BLaER1 treated with 17β-estradiol and CSF1 and Interleukin-3, amounts not matched to agents 10 nM and 100 nM (cell line): ENCODE data around the gene TRAF7.

Experiments used
- H3K27ac ChIP-seq, 11 experiments: shearing (Covaris generic); formaldehyde crosslinking; 2 replicates each; pipeline ENCODE4 v1.8.1; 2022
- H3K27me3 ChIP-seq, 11 experiments: shearing (Covaris generic); formaldehyde crosslinking; 2 replicates each; pipeline ENCODE4 v1.8.1; 2022
- H3K36me3 ChIP-seq, 11 experiments: shearing (Covaris generic); formaldehyde crosslinking; 2 replicates each; pipeline ENCODE4 v1.8.1; 2022
- H3K4me1 ChIP-seq, 10 experiments: shearing (Covaris generic); formaldehyde crosslinking; 2 replicates each; pipeline ENCODE4 v1.8.1; 2022
- H3K4me2 ChIP-seq, 11 experiments: shearing (Covaris generic); formaldehyde crosslinking; 2 replicates each; pipeline ENCODE4 v1.8.1; 2022
- H3K4me3 ChIP-seq, 10 experiments: shearing (Covaris generic); formaldehyde crosslinking; 2 replicates each; pipeline ENCODE4 v1.8.1; 2022
- H3K9ac ChIP-seq, 11 experiments: shearing (Covaris generic); formaldehyde crosslinking; 2 replicates each; pipeline ENCODE4 v1.8.1; 2022
- H3K9me3 ChIP-seq, 11 experiments: shearing (Covaris generic); formaldehyde crosslinking; replicated peaks in 1 of 11; 2 replicates each; pipeline ENCODE4 v1.8.1; 2022
- H4K20me1 ChIP-seq, 11 experiments: shearing (Covaris generic); formaldehyde crosslinking; 2 replicates each; pipeline ENCODE4 v1.8.1; 2022
- Cebpa-rat ChIP-seq, 11 experiments: shearing (Covaris generic); IDR thresholded peaks; 2 replicates each; pipeline ENCODE4 v1.8.1; 2022

Gene TRAF7

GRCh38 chr16:2163211-2163881, 7.8 kb downstream of the TRAF7 start:
- Histone ChIP-seq H3K4me3 (0 out of 20 replicates have a peak overlapping the region, but pooled peaks of 1 of the 10 experiments have one; percentile 3), H3K9me3 (peaks cover 0 to 25% (median 15%) of the 10 kb centered on the region in 11 experiments; a peak in 15 of 22 replicates), H3K36me3 (peaks cover 40 to 67% (median 57%) of the 10 kb centered on the region in 11 experiments), H3K27ac (peak overlapping the region in 3 of 11 experiments; percentile 13 to 91 (median 32); a peak in 4 of 22 replicates), H3K4me1 (peaks cover 51 to 65% (median 58%) of the 10 kb centered on the region in 10 experiments), H4K20me1 (peaks cover 70 to 97% (median 90%) of the 10 kb centered on the region in 11 experiments), H3K27me3 (no peaks in the 10 kb centered on the region), H3K4me2 (no peak overlapping the region), H3K9ac (peak overlapping the region in 1 of 11 experiments; percentile 33; a peak in 1 of 22 replicates)
- no peak for TF ChIP-seq Cebpa-rat (IDR thresholded peaks at IDR 0.05)

- peak overlapping the region in 2 of 11 experiments; percentile 16 to 20; a peak in 2 of 22 replicates for H3K9ac ChIP-seq
- H3K27ac ChIP-seq = peak overlapping the region in 1 of 11 experiments; percentile 22; a peak in 1 of 22 replicates
- no peak overlapping the region for H3K4me2 ChIP-seq
- peaks cover 0 to 25% (median 15%) of the 10 kb centered on the region in 11 experiments; a peak in 15 of 22 replicates for H3K9me3 ChIP-seq
- no peaks in the 10 kb centered on the region for H3K27me3 ChIP-seq
- peaks cover 53 to 66% (median 58%) of the 10 kb centered on the region in 10 experiments for H3K4me1 ChIP-seq
- H3K4me3 ChIP-seq = no peak overlapping the region
- no peak for TF ChIP-seq Cebpa-rat (IDR thresholded peaks at IDR 0.05)
- peaks cover 45 to 81% (median 63%) of the 10 kb centered on the region in 11 experiments for H3K36me3 ChIP-seq
- H4K20me1 ChIP-seq = peaks cover 61 to 98% (median 88%) of the 10 kb centered on the region in 11 experiments
Observed at GRCh38 chr16:2165861-2166260, 10.3 kb downstream of the TRAF7 start.

- Histone ChIP-seq H3K27ac (peak overlapping the region in 1 of 11 experiments; percentile 22; a peak in 1 of 22 replicates), H3K4me3 (no peak overlapping the region), H3K4me1 (peaks cover 55 to 66% (median 59%) of the 10 kb centered on the region in 10 experiments), H3K9ac (peak overlapping the region in 6 of 11 experiments; percentile 16 to 81 (median 34); a peak in 7 of 22 replicates), H3K36me3 (peaks cover 50 to 84% (median 69%) of the 10 kb centered on the region in 11 experiments), H4K20me1 (peaks cover 56 to 98% (median 83%) of the 10 kb centered on the region in 11 experiments), H3K27me3 (no peaks in the 10 kb centered on the region), H3K4me2 (peak overlapping the region in 1 of 11 experiments; percentile 9; a peak in 1 of 22 replicates), H3K9me3 (peaks cover 0 to 25% (median 15%) of the 10 kb centered on the region in 11 experiments; a peak in 15 of 22 replicates)
- no peak for TF ChIP-seq Cebpa-rat (IDR thresholded peaks at IDR 0.05)
Observed at GRCh38 chr16:2166263-2167067, 10.9 kb downstream of the TRAF7 start.

DNA sequence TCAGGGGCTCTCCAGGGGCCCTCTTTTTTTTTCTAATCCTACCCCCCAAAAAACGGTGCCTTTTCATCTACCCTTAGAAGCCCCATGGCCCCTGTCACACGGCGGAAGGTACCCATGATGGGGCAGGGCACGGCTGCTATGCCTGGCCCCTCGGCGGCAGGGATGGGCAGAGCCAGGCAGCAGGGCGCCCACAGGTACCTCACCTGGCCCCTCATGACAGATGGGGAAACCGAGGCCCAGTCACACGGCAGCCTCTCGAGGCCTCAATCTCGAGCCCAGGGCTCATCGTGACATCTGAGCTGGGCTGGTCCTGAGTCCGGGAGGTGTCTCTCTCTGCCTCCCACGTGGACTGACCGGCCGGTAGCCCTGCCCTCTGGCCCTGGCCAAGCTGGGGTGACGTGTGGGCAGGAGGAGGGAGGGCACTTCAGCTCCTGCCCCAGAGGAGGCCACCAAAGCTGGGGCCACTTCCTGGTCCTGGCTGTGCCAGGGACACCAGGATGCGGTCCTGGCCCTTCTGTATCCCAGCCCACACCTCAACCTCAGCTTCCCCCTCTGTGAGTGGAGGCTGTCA, 11.6 kb downstream of the TRAF7 start:
- TF ChIP-seq Cebpa-rat (IDR thresholded peaks at IDR 0.05) = no peak
- H4K20me1 ChIP-seq = peaks cover 49 to 94% (median 76%) of the 10 kb centered on the region in 11 experiments
- peak overlapping the region in 8 of 11 experiments; percentile 9 to 95 (median 90); a peak in 11 of 22 replicates for H3K4me2 ChIP-seq
- peaks cover 0 to 25% (median 15%) of the 10 kb centered on the region in 11 experiments; a peak in 15 of 22 replicates for H3K9me3 ChIP-seq
- H3K4me1 ChIP-seq = peaks cover 49 to 61% (median 55%) of the 10 kb centered on the region in 10 experiments
- H3K27ac ChIP-seq = peak overlapping the region in 4 of 11 experiments; percentile 11 to 32 (median 20); a peak in 4 of 22 replicates
- no peaks in the 10 kb centered on the region for H3K27me3 ChIP-seq
- peaks cover 56 to 84% (median 75%) of the 10 kb centered on the region in 11 experiments for H3K36me3 ChIP-seq
- no peak overlapping the region for H3K4me3 ChIP-seq
- H3K9ac ChIP-seq = peak overlapping the region in 9 of 11 experiments; percentile 14 to 81 (median 67); a peak in 13 of 22 replicates

GRCh38 chr16:2170080-2170479, 14.5 kb downstream of the TRAF7 start:
- H3K4me2 ChIP-seq = peak overlapping the region; percentile 71 to 95 (median 88)
- TF ChIP-seq Cebpa-rat (IDR thresholded peaks at IDR 0.05) = no peak
- peaks cover 0 to 5% (median 0%) of the 10 kb centered on the region in 11 experiments; a peak in 6 of 22 replicates for H3K9me3 ChIP-seq
- no peaks in the 10 kb centered on the region for H3K27me3 ChIP-seq
- peaks cover 29 to 91% (median 54%) of the 10 kb centered on the region in 11 experiments; a peak in 21 of 22 replicates for H4K20me1 ChIP-seq
- H3K36me3 ChIP-seq = peaks cover 69 to 85% (median 77%) of the 10 kb centered on the region in 11 experiments
- H3K27ac ChIP-seq = peak overlapping the region; percentile 62 to 86 (median 78)
- H3K9ac ChIP-seq = peak overlapping the region; percentile 67 to 81 (median 78)
- H3K4me3 ChIP-seq = peak overlapping the region; percentile 36 to 70 (median 58); a peak in 19 of 20 replicates
- H3K4me1 ChIP-seq = peaks cover 45 to 53% (median 50%) of the 10 kb centered on the region in 10 experiments

DNA sequence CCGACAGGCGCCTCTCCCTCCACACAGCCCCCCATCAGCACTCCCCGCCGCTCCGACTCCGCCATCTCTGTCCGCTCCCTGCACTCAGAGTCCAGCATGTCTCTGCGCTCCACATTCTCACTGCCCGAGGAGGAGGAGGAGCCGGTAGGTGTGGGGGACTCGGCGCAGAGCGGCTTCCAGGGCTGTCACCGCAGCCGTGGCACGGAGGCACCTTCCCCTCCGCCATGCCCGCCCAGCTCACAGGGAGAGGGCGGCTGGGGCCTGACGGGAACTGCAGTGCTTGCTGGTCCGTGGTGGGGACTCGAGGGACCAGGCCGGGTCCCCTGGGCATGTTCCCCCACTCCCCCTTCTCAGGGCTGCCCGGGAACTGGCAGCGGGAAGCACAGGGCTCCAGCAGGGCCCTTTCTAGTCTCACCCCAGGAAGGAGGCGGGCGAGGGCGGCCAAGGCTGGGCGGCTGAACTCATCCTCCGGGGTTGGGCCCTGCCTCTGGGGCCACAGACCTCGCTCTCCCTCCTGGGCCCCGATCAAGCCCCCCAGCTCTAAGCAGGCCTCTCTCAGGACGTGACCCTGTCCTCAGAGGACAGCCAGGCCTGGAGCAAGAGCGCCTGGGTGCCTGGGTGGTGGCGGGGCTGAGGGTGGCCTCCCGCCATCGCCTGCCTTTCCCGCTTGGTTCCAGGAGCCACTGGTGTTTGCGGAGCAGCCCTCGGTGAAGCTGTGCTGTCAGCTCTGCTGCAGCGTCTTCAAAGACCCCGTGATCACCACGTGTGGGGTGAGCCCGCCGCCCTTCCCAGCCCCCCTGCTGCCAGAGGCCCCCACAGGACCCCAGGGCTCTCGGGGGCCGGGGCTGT, 15.2 kb downstream of the TRAF7 start:
- Histone ChIP-seq H3K4me3 (peak overlapping the region; percentile 36 to 70 (median 58)), H3K4me2 (peak overlapping the region; percentile 71 to 95 (median 88)), H3K36me3 (peaks cover 71 to 86% (median 77%) of the 10 kb centered on the region in 11 experiments), H3K9me3 (no peaks in the 10 kb centered on the region), H3K27ac (peak overlapping the region; percentile 62 to 86 (median 78)), H3K4me1 (peaks cover 45 to 53% (median 50%) of the 10 kb centered on the region in 10 experiments), H4K20me1 (peaks cover 23 to 91% (median 48%) of the 10 kb centered on the region in 11 experiments; a peak in 21 of 22 replicates), H3K27me3 (no peaks in the 10 kb centered on the region), H3K9ac (peak overlapping the region; percentile 67 to 81 (median 78))
- no peak for TF ChIP-seq Cebpa-rat (IDR thresholded peaks at IDR 0.05)

- H3K9me3 ChIP-seq = no peaks in the 10 kb centered on the region
- peak overlapping the region in 7 of 11 experiments; percentile 77 to 86 (median 79); a peak in 13 of 22 replicates for H3K27ac ChIP-seq
- peak overlapping the region; percentile 67 to 81 (median 78); a peak in 19 of 22 replicates for H3K9ac ChIP-seq
- peak overlapping the region; percentile 71 to 95 (median 88); a peak in 20 of 22 replicates for H3K4me2 ChIP-seq
- H3K4me3 ChIP-seq = peak overlapping the region in 2 of 10 experiments; percentile 60 to 70; a peak in 3 of 20 replicates
- peaks cover 43 to 53% (median 50%) of the 10 kb centered on the region in 10 experiments for H3K4me1 ChIP-seq
- peaks cover 70 to 85% (median 77%) of the 10 kb centered on the region in 11 experiments for H3K36me3 ChIP-seq
- TF ChIP-seq Cebpa-rat (IDR thresholded peaks at IDR 0.05) = no peak
- peaks cover 15 to 90% (median 47%) of the 10 kb centered on the region in 11 experiments; a peak in 20 of 22 replicates for H4K20me1 ChIP-seq
- H3K27me3 ChIP-seq = no peaks in the 10 kb centered on the region
Observed at GRCh38 chr16:2171601-2172178, 16.1 kb downstream of the TRAF7 start.
